Spleen (tissue), 7 donors: ENCODE results near the gene HOXD4.

Experiments
- CTCF ChIP-seq, 11 experiments: fragments of 200-600 bp in 7 of 11; fragments of 450-650 bp in 4 of 11; sonication (generic) in 4 of 11; IDR thresholded peaks in 8 of 11; conservative IDR thresholded peaks in 3 of 11; 1 replicate in 7 of 11; 2 replicates in 4 of 11; pipeline versions ENCODE4 v1.4.0 to v1.8.0; 2016 to 2021; ENCODE audit warnings: antibody characterized with exemption in 11 of 11, inconsistent platforms in 4 of 11, mild to moderate bottlenecking in 1 of 11
- POLR2A ChIP-seq, 3 donors: fragments of 450-650 bp; IDR thresholded peaks; one replicate each; pipeline ENCODE4 v1.5.1; 2017; ENCODE audit warnings: antibody characterized with exemption in 3 of 3, mild to moderate bottlenecking in 1 of 3
- POLR2AphosphoS5 ChIP-seq, 3 donors: sonication (generic); formaldehyde crosslinking; IDR thresholded peaks; one replicate each; pipeline ENCODE4 v1.5.1; 2017; ENCODE audit warnings: antibody characterized with exemption in 3 of 3
- donor health status: DM: no; HTN: no; CAD: no; lungs with moderate emphysema.
- donor health status: DM: no; HTN: no; CAD: no.
- donor health status: DM: no; HTN: no; CAD: no.

GRCh38 chr2:176167398-176167797 lies 16.0 kb downstream of the HOXD4 start:
- TF ChIP-seq CTCF (IDR thresholded peaks at IDR 0.05 in 8 of 11, conservative IDR thresholded peaks at IDR 0.05 in 3 of 11) (no peak), POLR2AphosphoS5 (IDR thresholded peaks at IDR 0.05) (no peak), POLR2A (IDR thresholded peaks at IDR 0.05) (no peak)
